Nucleus accumbens (tissue), 56 donors: Measurements from ENCODE around the gene CRHR2.

Source experiments
- DNase-seq, 56 donors: peaks; one replicate each; lab custom pipeline; 2025; lab: John Stamatoyannopoulos, UW

Gene CRHR2

GRCh38 chr7:30683816-30684215, 1.6 kb upstream of the CRHR2 start:
- peak in 4 of 56 donors; percentile 10 to 19 (median 16) for DNase-seq

DNA sequence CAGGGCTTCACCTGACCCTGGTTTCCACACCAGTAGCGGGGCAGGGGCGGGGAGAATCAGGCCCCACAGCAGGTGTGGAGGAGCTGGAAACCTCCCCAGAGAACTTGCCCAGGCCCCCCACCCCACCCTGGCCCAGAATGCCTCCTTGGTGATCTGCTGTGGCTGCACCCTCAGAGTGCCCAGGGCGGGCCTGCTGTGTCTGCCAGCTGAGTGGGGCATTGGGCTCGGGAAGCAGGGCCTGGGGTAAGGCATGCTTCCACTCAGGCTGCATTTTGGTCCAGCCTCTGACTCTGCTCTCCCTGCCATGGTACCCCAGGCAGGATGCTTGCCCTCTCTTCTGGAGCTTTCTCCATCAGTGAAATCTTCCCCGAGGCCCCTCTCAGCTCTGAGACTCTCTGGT, 1.1 kb upstream of the CRHR2 start:
- no peak for DNase-seq

GRCh38 chr7:30681815-30682211, 443 bp downstream of the CRHR2 start:
- no peak for DNase-seq

DNA sequence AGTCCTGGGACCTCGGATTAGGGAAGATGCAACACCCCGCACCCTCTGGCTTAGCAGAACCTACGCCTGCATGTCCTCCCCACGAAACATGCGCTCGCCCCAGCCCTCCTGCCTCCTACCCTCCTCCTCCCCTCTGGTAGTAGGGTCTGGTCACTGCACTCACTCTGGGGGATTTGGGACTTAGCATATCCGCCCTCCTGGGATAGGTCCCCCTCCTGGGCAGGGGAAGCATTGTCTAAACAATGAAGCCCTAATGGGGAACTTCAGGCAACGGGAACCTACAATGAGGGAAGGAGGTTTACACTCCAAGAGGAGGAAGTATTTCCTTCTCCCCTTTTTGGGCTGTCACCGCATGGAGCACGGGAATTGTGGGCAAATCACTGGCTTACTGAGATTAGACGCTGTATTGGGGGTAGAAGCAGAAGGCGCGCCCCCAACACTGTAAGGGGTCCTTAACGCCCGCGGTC, 892 bp downstream of the CRHR2 start:
- DNase-seq, result no peak

DNA sequence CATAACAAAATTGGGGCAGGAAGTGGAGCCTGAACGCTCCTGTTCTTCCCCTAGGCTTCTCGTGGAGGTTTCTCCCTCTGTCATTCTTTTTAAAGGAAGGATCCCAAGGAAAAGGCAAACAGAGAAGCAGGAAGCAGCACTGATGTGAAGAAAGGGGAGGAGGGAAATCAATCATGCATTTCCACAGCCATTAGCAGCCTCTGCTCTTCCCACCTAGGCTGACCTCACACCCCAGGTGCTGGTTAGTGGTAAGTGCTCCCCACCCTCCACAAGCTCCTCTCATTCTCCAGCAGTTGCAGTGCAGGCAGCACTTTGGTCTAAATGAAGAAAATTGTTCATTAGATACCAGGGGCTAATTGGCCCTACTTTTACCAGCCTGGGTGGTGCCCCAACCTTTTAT, 2.6 kb downstream of the CRHR2 start:
- DNase-seq, result no peak

DNA sequence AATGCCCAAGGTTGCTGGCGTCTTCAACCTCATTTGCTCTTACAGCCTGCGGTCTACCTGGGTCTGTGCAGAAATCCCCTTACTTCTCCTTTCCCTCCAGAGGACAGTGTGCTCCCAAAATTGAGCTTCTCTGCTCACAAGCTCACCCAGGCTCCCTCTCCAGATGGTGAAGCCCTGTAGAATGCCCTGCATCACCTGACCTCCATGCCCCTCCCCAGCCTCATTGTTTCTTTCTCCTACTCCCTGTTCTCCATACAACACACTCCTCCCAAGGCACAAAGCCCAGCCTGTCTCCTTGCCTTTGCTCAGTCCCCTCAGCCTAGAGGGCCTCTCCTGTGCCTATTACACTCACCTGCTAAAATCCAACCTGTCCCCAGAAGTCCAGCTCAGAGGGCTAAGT, 3.5 kb downstream of the CRHR2 start:
- no peak for DNase-seq

DNA sequence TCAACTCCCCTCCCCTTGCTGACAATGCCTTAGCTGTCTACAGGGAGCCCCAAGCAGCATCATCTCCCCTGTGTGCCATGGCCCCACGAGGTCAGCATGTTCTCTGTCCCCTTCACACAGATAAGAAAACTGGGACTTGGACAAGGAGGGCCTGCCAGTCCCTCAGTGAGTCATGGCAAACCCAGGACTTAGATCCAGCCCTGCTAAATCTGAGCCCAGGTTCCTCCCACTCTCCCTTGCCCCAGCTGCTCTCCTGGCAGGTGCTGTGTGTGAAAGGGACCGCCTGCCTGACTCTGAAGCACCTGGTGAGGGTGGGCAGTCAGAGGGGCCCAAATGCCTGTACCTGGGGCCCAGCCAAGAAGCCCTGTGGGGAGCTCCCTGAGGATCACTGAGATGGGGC, 7.4 kb downstream of the CRHR2 start:
- DNase-seq, result no peak

DNA sequence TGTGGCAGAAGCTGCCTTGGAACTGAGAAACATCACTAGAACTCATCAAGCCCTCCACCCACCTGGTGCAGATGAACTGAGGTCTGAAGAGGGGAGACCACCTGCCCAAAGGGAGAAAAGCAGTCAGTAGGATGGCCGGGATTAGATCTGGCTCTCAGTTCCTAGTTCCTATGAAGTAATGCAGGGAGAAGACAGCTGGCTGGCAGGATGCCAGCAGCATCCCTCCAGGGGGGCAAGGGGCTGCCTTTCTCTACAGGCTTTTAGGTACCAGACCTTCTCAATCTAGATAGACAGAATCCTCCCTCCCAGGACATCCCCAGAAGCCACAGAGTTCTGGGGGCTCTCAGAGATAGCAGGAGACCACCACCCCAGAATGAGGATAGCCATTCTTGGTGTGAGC, 7.8 kb downstream of the CRHR2 start:
- DNase-seq, result no peak

DNA sequence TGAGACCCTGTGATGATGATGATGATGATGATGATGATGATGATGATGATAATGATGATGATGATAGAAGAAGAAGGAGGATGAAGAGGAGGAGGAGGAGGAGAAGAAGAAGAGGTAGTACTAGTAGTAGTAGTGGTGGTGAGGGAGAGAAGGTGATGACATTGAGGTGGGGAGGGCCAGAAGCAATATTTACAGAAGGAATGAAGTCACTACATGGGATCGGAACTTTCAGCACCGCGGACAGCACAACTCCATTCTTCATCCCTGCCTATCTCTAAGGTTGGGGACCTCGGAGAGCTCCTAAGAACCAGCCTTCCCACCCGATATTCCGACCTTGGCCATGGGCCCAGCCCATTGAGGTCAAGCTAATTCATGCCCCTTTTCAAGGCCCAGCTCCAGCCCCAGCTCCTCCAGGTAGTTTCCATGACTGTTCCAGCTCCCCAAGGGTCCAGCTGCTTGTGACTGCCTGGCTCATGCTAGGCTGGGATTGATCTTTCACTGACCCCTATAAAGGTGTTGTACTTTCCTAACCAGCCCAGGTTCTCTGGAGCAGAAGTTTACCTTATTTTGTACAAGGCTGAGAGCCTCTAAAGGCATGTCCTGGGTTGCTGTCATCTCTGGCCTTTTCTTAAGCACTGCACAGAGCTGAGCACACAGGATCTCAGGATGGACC, 10.3 kb downstream of the CRHR2 start:
- DNase-seq, result no peak

GRCh38 chr7:30668102-30668501, 14.2 kb downstream of the CRHR2 start:
- DNase-seq, result no peak

DNA sequence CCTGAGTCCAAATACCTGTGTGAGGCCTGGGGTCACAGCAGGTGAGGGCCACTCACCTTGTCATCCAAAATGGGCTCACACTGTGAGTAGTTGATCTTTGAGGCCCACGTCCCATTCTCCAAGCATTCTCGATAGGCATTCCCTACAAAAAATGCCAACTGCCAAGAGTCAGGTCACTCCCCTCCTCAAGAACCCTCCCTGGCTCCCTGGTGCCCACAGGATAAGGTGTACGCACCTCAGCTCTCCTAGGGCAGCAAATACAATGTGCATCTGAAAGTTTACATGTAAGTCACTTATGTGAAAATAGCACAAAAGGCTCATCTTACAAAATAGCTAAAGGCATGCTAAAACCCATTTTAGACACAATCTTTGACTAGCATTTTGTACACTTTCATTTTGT, 15.1 kb downstream of the CRHR2 start:
- no peak for DNase-seq

- no peak for DNase-seq
These were observed 16.8 kb downstream of the CRHR2 start for GRCh38 chr7:30665449-30665848.

GRCh38 chr7:30665043-30665442, 17.2 kb downstream of the CRHR2 start:
- DNase-seq, result no peak

DNA sequence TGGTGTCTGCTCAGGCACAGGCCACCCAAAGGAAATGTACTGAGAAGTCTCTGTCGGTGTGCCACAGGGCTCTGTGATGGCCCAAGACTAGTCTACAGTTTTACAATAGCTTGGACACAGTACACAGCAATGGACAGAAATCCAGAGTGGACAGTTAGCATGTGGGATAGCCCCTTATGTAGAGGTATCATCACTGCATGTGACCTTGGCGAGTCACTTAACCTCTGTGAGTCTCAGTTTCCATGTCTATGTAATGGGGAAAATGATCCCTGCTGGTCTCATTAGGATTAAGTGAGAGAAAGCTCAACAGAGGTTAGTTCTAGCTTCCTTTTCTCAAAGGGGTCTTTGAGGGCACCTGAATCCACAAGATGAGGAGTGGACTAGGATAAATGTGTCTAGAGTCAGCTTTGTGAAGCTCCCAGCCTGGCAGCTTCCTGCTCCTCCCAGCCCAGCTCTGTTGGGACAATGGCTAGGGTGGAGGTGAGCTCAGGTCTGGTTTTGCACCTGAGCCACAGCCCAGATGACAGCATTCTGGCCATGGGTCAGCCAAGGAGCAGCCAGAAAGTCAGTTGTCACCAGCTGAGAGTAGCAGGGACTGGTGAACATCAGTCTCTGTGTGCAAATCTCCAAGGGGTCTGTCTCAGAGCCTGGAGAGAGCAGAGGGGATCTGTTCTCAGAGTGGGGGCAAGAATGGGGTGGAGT, 17.9 kb downstream of the CRHR2 start:
- no peak for DNase-seq

GRCh38 chr7:30663414-30663813, 18.8 kb downstream of the CRHR2 start:
- DNase-seq, result no peak

DNA sequence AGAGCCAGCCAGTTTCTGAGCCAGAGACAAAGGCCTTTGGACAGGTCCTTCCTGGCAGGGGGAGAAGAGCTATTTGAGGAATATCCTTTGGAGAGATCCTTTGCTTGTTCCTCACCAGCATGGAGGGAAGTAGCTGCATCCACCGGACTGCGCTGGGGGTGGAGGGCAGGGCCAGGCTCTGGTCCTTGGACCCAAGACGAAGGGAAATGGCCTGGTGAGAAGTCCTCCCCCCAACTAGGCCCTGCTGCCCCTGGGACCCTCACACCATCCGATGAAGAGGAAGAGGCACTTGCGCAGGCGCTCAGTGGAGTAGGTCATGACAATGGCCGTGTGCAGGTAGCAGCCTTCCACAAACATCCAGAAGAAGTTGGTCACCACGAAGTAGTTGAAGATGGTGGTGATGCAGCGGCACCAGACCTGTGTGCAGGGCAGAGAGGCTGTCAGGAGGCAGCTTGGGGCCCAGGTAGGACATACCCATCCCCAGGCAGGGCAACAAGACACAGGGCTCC, 19.8 kb downstream of the CRHR2 start:
- DNase-seq, result no peak

DNA sequence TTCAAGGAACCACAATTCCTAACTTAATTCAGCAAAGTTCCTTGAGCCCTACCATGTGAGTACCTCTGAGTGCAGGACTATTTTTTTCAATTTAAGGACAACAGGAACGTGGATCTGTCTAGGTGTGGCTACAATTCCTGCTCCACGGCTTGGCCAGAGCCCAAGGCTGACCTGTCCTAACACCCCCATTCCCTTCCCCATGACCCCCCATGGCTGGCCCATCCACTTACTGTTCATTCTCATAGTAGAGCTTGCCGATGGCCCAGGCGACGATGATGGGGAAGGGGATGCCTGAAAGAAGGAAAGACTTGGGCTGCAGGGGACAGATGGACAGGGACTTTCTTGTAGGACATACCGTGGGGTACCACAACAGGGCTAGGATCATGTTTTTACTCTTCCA, 20.3 kb downstream of the CRHR2 start:
- no peak for DNase-seq

DNA sequence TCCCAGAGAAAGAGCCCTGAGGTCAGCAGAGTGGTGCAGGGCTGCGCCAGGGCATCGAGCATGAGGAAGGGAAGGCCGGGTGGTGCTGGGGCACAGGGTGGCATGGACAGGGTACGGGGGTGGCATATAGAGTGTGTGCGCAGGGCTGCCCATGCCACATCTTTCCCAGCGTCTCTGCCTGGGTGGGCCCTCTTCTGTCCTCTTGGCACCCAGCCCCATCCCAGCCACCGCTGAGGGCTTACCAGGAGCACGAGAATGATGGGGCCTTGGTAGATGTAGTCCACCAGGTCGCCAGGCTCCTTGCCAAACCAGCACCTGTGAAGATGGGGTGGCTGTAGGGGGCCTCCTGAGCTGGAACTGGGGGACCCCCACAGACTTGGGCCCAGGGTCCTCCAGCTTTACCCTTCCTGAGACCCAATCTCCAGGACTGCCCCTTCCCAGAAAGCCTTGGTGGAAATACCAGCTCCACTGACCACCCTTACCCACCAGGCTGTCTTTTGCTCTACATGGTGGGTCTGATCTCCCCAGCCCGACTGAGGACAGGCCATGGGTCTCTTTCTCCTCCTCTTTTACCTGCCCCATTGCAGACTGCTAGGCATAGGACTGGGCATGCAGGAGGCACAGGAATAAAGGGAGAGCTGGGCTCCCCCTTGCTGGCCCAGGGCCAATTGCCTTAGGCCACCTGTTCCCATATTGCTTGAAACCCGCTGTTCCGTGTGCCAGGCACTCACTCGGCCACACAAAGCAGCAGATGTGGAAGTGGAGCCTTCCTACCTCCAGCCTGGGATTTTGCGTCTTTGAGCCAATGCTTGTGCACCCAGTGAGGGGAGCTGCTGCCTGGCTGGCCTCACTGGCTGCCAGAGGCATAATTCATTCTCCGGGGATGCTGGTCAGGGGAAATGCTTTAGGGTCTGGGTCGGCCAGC, 21.7 kb downstream of the CRHR2 start:
- DNase-seq, result no peak

GRCh38 chr7:30659312-30659711, 22.9 kb downstream of the CRHR2 start:
- no peak for DNase-seq

DNA sequence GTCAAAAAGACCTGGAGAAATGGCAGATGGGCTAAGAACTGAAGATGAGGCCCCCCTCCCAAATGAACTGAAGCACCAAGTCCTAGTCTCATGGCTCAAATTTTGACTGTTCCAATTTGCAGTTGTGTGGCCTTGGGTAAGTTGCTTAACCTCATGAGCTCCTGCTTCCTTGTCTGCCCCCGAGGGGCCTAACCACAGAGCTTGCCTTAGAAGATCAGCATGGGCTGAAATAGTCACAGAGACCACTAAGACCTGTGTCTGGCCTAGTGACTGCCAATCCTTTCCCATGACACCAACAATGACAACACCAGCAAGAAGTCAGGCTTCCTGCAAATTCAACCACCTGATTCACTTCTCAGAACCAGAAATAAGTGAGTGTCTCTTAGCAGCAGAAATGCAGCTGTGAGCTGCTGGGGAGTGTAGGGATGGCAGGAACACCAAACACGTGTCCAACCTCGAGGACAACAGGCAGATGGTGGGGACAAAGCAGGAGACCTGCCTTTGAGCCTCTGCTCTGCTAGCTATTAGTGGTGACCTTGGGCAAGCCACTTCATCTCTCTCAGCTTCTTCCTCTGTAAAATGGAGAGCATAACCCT, 23.7 kb downstream of the CRHR2 start:
- DNase-seq, result no peak

GRCh38 chr7:30657131-30657530, 25.1 kb downstream of the CRHR2 start:
- no peak for DNase-seq
